Measurements from ENCODE around the gene MGAT4C. TPM values are rescaled to one million over a fixed set of nuclear protein-coding genes. Genes with fewer than 3 reads are reported as not detected.

MGAT4C gene
- total RNA-seq, 2 donors from 2014 or later = 0.05 to 0.24 TPM

DNA sequence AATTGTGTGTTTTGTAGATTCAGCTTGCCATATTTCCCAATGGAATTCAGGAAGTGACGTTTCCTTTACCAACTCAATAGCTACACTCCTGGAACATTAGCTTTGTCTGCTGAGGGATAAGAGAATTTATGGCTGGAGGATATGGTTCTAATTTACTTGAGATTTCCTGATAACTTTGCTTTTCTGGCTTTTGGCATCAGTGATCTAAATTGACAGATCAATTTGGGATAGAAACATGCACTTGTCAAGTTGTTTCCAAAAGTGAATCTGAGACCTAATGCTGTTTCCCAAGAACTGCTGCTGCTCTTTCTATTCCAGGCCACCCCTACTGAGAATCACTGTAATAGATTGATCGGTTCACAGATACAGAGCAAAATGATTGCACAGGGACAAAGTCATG is 43.2 kb downstream of the MGAT4C start:
- intact Hi-C loops (cut with DNase I) = no loop called here

GRCh38 chr12:86198696-86199444 is 57.3 kb downstream of the MGAT4C start:
- TF ChIP-seq, protein P1, sequence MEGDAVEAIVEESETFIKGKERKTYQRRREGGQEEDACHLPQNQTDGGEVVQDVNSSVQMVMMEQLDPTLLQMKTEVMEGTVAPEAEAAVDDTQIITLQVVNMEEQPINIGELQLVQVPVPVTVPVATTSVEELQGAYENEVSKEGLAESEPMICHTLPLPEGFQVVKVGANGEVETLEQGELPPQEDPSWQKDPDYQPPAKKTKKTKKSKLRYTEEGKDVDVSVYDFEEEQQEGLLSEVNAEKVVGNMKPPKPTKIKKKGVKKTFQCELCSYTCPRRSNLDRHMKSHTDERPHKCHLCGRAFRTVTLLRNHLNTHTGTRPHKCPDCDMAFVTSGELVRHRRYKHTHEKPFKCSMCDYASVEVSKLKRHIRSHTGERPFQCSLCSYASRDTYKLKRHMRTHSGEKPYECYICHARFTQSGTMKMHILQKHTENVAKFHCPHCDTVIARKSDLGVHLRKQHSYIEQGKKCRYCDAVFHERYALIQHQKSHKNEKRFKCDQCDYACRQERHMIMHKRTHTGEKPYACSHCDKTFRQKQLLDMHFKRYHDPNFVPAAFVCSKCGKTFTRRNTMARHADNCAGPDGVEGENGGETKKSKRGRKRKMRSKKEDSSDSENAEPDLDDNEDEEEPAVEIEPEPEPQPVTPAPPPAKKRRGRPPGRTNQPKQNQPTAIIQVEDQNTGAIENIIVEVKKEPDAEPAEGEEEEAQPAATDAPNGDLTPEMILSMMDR (IDR thresholded peaks at IDR 0.05) = no peak
- no peaks in the 10 kb centered on the region for H3K36me3 ChIP-seq
- H3K9ac ChIP-seq (ENCODE audit: low read depth in 2 of 2, low read length in 2 of 2) = no peak overlapping the region
- no peak overlapping the region for H3K4me3 ChIP-seq
- intact Hi-C loops (cut with DNase I) = no loop called here
- no peaks in the 10 kb centered on the region for H3K27me3 ChIP-seq
- H3K27ac ChIP-seq = no peak overlapping the region
- DNase-seq = no peak
- no peaks in the 10 kb centered on the region for H3K4me1 ChIP-seq
- H3K9me3 ChIP-seq = no peaks in the 10 kb centered on the region

More for the DNA sequence above, 43.2 kb downstream of the MGAT4C start:
- no peak for DNase-seq
- Histone ChIP-seq H3K27ac (no peak overlapping the region), H3K27me3 (no peaks in the 10 kb centered on the region), H3K9ac (ENCODE audit: low read depth in 2 of 2, low read length in 2 of 2) (no peak overlapping the region), H3K4me1 (no peaks in the 10 kb centered on the region), H3K4me3 (no peak overlapping the region), H3K9me3 (no peaks in the 10 kb centered on the region), H3K36me3 (no peaks in the 10 kb centered on the region)
- TF ChIP-seq, protein P1 (IDR thresholded peaks at IDR 0.05) = no peak

GRCh38 chr12:86196465-86196864 is 59.7 kb downstream of the MGAT4C start:
- intact Hi-C loops (cut with DNase I) = no loop called here
- no peaks in the 10 kb centered on the region for H3K36me3 ChIP-seq
- no peaks in the 10 kb centered on the region for H3K27me3 ChIP-seq
- H3K4me1 ChIP-seq = no peaks in the 10 kb centered on the region
- no peak overlapping the region for H3K9ac ChIP-seq (ENCODE audit: low read depth in 2 of 2, low read length in 2 of 2)
- TF ChIP-seq, protein P1 (IDR thresholded peaks at IDR 0.05) = no peak
- DNase-seq = no peak
- no peak overlapping the region for H3K4me3 ChIP-seq
- H3K9me3 ChIP-seq = no peaks in the 10 kb centered on the region
- H3K27ac ChIP-seq = no peak overlapping the region

DNA sequence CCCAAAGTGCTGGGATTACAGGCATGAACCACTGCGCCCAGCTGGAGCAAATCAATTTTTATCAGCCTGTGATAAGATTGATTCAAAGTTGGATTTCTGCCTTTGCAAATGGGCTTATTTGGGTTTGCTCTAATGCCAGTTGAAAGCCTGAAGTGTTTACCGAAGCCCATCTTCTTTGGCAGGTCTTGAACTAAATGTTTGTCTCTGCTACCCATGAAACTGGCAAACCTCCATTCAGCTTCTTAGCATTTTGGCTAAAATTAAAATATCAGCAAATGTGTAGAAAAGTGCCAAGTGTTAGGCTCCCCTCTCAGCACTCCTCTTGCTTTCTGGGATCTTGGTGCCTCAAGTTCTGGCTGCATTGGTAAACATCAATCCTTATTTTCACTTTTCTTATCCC is 61.5 kb downstream of the MGAT4C start:
- no peaks in the 10 kb centered on the region for H3K4me1 ChIP-seq
- no peaks in the 10 kb centered on the region for H3K36me3 ChIP-seq

GRCh38 chr12:86193931-86194330 is 62.3 kb downstream of the MGAT4C start:
- no peaks in the 10 kb centered on the region for H3K4me1 ChIP-seq
- H3K27ac ChIP-seq = no peak overlapping the region
- H3K36me3 ChIP-seq = no peaks in the 10 kb centered on the region
- TF ChIP-seq, protein P1 (IDR thresholded peaks at IDR 0.05) = no peak
- intact Hi-C loops (cut with DNase I) = no loop called here
- no peaks in the 10 kb centered on the region for H3K27me3 ChIP-seq
- H3K9ac ChIP-seq (ENCODE audit: low read depth in 2 of 2, low read length in 2 of 2) = no peak overlapping the region
- H3K4me3 ChIP-seq = no peak overlapping the region
- no peaks in the 10 kb centered on the region for H3K9me3 ChIP-seq
- DNase-seq = no peak

More for the DNA sequence above, 61.5 kb downstream of the MGAT4C start:
- no peak overlapping the region for H3K27ac ChIP-seq
- no peak overlapping the region for H3K9ac ChIP-seq (ENCODE audit: low read depth in 2 of 2, low read length in 2 of 2)
- H3K27me3 ChIP-seq = no peaks in the 10 kb centered on the region
- intact Hi-C loops (cut with DNase I) = no loop called here
- no peak overlapping the region for H3K4me3 ChIP-seq
- TF ChIP-seq, protein P1 (IDR thresholded peaks at IDR 0.05) = no peak
- H3K9me3 ChIP-seq = no peaks in the 10 kb centered on the region
- DNase-seq = no peak
